Stimulated activated CD4-positive, alpha-beta T cell treated with anti-CD3 and anti-CD28 coated beads, Interleukin-2, amount 100 ng/mL, for 48 hours (primary cell): ENCODE measurements around the gene GGT6.
"Not testable (repeated sequence)": the region's sequence is repeated elsewhere in the genome, so short reads cannot be mapped to it uniquely, and the experiment has no call there.

Source experiments
- DNase-seq, 2 donors: peaks; one replicate each; pipeline ENCODE4 v3.0.0-alpha.2; 2020

GGT6 gene

GRCh38 chr17:4560421-4560820 is at the start of gene GGT6:
Gene GGT6 (minus strand): TSS chr17:4560577. CDS start chr17:4560521, 56 bp downstream.
- no peak for DNase-seq

- no peak for DNase-seq
Observed at GRCh38 chr17:4610162-4610561, 49.8 kb upstream of the GGT6 start.

DNA sequence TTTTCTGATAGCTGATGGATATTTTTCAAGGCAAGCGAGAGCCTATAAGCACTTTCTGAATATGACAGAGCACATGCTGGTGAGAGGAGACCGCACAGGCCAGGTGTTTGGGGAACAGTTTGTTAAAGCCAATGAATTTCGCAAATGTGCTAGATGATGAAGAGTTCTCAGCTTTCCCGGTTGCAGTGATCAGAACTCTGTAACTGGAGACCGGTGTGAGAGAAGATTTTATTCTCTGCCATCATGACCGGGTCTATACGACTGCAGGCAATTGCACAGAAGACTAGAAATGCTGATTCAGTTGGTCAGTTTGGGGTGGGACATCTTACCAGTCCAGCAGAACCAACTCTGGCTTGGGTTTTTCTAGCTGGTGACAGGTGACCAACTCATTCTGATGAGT is 49.4 kb upstream of the GGT6 start:
- no peak for DNase-seq

GRCh38 chr17:4607773-4608187 is 47.4 kb upstream of the GGT6 start:
- no peak for DNase-seq

- no peak for DNase-seq
Observed at GRCh38 chr17:4607261-4607741, 46.9 kb upstream of the GGT6 start.

DNA sequence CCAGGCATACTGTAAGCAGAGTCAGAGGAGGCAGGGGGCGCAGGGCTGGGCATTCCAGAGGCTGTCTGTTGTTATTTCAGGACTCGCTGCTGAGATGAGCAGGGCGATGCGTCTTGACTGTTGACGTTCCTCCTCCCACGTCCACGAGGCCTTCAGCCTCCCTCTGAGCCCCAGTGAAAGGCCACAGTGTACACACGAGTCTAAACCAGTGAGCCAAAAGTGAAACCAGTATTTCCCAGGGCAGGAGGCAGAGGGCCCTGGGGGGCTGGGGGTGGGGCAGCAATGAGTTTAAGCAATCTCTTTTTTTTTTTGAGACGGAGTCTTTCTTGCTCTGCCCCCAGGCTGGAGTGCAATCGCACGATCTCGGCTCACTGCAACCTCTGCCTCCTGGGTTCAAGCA is 45.4 kb upstream of the GGT6 start:
- DNase-seq = no peak

DNA sequence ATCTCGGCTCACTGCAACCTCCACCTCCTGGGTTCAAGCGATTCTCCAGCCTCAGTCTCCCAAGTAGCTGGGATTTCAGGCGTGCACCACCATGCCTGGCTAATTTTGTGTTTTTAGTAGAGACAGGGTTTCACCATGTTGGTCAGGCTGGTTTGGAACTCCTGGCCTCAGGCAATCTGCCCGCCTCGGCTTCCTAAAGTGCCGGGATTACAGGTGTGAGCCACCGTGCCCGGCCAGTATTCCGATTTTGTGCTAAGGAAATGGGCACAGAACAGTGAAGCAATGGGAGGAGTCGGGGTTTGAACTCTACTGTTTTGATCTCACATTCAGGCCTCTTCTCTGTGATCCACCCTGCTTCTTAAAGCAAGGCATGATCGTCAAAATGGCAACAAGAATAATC is 44.4 kb upstream of the GGT6 start:
- not testable (repeated sequence) for DNase-seq

- DNase-seq = no peak
Observed at GRCh38 chr17:4604111-4604644, 43.8 kb upstream of the GGT6 start.

- DNase-seq = no peak
Observed at GRCh38 chr17:4602041-4602440, 41.7 kb upstream of the GGT6 start.

DNA sequence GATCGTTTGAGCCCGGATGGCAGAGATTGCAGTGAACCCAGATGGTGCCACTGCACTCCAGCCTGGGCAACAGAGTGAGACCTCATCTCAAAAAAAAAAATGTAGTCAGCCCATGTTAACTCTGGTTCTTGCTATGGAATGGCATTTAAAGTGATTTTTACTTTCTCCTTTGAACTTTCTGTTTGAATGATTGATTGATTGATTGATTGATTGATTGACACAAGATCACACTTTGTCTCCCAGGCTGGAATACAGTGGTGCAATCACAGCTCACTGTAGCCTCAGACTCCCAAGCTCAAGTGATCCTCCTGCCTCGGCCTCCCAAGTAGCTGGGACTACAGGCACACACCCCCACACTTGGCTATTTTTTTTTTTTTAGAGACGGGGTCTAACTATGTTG is 40.9 kb upstream of the GGT6 start:
- DNase-seq = no peak

GRCh38 chr17:4600563-4600962 is 40.2 kb upstream of the GGT6 start:
- no peak for DNase-seq

DNA sequence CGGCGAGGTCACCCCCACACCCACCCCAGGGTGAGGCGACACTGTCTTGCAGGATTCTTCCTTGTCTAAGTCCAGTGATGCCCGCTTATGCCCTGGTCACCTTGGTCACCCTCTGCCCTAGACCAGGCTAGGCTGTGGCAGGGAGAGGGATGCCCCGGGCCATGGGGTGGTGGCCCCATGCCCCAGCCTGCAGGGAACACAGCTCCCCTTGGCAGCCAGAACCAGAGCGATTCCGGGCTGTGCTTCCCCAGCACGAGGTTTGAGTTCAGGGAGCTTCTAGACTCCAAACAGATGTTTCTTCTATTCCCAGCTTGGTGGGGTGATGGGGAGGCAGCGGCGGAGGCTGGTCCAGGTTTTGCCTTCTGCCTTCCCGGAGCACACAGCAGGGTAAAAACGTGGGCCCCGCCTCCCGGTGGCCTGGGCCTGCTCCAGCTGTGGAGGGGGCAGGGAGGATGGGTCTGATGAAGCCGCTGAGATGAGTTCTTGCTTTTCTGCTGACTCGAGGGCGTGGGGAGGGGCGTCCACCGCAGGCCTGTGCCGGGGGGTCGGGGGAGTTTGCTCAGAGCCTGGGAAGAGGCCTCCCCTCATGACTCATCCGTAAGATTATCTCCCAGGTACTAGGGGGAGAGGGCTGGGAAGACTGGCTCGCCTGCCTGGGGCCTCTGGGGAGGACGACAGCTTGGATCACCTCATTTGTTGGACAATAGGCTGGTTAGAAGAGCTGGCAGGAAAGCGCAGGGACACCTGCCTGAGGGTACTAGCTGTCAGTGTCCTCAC is 39.3 kb upstream of the GGT6 start:
- DNase-seq = no peak

- no peak for DNase-seq
Observed at GRCh38 chr17:4598776-4599504, 38.6 kb upstream of the GGT6 start.

DNA sequence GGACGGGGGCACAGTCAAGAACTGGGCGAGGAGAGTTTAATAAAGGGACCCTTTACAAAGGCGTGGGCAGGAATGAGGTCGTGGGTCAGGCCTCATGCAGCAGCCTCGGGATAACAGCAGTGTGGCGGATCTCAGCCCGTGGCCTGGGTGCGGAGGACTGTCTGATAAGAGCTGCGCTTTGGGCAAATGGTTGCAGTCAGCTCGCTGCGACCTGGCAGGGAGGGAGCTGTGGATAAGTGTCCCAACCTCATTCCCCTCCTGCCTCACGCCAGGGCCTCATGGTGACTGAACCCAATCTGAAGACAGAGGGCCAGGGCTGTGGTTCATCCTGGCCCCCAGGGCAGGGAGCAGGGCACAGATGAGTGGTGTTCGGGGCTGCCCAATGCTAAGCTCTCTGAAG is 37.6 kb upstream of the GGT6 start:
- DNase-seq = no peak

DNA sequence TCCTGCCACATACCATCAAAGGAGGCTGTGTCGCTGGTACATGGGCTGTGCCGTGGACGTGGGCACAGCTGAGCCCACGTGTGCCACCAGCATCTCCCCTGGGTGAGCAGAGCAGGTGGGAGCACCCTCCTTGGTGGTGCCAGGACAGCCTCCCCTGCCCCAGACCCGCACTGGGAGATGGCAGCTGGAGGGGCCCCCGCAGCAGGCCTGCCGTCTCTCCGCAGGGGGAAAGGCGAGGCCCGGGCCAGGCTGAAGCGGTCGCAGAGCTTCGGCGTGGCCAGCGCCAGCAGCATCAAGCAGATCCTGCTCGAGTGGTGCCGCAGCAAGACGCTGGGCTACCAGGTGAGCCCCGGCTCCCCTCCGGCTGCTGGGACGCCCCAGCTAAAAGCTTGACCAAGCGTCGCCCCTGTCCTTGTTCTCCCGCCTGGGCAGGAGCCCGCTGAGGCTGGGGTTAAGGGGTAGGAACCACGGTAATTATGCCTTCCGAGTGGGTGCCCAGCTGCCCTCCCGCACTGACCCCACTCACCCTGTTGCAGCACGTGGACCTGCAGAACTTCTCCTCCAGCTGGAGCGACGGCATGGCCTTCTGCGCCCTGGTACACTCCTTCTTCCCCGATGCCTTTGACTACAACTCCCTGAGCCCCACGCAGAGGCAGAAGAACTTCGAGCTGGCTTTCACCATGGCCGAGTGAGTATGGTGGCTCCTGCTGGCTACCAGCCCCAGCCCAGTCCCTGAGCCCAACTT is 36.4 kb upstream of the GGT6 start:
- DNase-seq = no peak

DNA sequence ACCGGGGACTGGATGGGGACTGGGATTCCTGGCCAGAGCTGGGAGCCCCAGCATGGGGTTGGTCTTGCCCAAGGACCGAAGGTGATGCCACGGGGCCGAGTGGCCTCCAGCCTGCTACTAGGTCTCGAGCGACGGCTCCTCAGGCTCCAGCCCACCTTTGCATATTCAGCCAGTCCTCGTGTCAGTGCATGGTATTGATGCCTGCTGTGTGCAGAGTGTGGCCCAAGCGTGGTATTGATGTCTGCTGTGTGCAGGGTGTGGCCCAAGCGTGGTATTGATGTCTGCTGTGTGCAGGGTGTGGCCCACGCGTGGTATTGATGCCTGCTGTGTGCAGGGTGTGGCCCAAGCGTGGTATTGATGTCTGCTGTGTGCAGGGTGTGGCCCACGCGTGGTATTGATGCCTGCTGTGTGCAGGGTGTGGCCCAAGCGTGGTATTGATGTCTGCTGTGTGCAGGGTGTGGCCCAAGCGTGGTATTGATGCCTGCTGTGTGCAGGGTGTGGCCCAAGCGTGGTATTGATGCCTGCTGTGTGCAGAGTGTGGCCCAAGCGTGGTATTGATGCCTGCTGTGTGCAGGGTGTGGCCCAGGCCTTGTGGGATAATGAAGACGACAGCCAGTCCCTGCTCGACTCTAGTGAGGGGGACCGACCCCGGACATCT is 35.4 kb upstream of the GGT6 start:
- not testable (repeated sequence) for DNase-seq

DNA sequence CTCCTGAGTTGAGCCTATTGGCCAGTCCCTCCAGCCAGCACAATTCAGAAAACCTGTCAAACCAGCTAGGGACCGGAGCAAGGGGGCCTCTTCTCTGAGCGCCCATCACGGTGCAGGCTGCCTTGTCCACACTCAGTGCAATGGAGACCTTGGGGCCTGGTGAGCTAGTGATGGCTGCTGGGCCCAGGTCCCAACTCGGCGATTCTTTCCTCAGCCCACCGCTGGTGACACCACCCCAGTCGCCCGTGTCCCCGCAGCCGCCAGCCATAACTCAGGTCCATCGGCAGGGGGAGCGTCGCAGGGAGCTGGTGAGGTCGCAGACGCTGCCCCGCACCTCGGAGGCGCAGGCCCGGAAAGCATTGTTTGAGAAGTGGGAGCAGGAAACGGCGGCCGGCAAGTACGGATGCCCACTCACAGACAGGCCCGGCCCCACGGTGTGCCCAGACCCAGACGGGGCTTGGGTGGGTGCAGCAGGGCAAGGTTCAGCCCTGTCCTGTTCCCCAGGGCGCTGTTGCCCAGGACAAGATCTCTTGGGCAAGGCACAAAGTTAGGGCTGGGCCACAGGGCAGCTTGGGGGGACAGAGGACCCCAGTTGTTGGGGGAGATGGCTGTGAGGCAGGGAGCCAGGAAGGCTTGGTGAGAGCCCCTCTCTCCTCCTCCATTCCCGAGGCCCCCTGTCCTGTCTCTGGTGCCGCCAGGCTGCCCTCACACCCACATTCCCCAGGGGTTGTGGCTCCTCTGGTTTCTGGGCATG is 34.7 kb upstream of the GGT6 start:
- DNase-seq = peak; percentile 19 to 44

DNA sequence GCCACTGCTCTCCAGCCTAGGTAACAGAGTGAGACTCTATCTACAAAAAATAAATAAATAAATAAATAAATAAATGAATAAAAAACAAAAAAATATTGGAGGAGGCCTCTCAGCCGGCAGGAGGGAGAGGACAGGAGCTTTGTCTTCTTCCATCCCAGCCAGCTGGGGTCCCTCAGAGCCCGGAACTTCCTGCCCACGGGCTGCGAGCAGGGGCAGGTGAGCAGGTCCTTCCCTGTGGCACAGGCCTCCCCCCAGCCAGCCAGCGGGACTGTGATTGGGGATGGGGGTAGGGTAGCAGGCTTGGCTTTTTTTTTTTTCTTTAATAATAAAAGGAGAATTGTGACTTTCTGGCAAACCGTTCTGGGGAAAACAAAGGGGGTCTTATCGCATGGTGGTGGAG is 34.0 kb upstream of the GGT6 start:
- DNase-seq = no peak

GRCh38 chr17:4593021-4593421 is 32.6 kb upstream of the GGT6 start:
- DNase-seq = no peak

DNA sequence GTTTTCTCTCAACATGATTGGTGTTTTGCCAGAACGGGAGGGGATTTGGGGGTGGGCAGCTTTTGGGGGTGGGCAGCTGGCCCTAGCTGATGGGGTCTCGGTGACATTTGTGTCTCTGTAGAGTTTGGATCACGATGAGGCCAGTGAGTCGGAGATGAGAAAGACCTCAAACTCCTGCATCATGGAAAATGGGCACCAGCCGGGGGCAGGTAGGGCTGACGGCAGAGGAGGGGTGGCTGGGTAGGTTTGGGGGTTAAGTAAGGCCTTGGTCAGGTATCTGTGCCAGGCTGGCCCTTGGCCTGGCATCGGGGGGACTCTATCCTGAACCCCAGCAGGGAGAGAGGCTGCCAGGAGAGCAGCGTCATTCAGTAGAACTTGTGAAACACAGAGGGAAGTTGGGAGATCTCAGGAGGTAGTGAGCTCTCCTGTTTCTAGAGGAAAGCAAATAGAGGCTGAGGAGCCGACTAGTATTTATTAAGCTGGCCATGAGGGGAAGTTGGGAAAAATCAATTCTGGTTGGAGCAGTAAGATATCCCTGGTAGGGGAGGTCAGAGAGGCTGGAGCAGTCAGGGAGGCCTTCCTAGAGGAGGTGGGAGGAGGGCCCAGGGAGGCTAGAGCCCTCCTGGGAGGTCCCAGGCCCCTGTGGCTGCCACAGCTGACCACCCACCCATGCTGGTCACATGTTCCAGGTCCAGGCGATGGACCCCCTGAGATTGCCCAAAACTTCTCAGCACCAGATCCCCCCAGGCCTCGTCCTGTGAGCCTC is 32.0 kb upstream of the GGT6 start:
- no peak for DNase-seq

DNA sequence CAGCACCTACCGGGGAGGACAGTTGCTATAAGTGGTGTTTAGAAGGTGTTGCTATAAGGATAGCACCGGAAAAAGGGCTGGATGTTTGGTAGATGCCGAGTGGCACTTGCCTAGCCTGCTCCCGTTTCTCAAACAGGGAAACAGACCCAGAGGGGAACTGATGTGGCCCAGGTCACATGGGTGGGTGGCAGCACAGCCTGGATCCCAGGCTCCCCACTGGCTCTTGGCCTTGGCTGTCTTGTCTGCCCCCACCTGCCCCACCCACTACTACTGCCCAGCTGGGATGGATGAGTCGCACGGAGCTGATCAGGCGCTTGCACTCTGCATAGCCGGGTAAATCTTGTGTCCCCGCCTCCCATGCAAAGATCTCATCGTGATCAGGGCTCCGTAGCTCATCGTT is 31.2 kb upstream of the GGT6 start:
- DNase-seq = no peak
